ENCODE results near the gene ZC3H11A.
A peak's percentile ranks its signal among the peaks of the same experiment; 100 is the strongest.
"Not testable (repeated sequence)": the region's sequence is repeated elsewhere in the genome, so short reads cannot be mapped to it uniquely, and the experiment has no call there.

Gene ZC3H11A

DNA sequence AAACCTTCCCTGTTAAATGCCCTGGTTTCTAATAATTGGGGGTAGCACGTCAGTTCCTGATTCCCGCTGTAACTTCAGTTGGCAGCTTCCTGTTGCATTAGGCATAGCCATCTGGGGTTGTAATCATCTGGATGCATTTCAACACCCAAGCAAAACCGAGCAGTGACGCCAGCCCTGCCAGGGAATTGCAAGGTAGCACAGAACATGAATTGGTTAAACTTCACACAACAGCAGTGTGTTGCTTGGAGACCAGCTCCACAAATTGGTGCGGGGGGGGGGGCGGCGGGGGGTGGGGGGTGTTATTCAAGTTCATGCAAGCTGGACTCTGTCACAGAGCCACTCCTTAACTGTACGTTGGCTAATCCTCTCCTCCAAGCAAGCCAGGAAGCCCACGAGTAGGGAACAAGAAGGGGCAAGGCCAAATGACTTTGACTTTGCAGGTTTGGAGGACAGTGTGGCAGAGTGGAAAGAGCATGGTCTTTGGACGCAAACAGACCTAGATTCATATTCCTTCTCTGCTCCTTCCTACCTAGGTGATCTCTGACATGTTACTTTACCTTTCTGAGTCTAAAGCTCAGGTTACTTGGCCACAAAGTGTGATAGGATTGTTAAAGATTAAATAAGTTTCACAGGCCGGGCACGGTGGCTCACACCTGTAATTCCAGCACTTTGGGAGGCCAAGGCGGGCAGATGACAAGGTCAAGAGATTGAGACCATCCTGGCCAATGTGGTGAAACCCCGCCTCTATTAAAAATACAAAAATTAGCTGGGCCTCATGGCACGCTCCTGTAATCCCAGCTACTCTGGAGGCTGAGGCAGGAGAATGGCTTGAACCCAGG lies 25.7 kb upstream of the ZC3H11A start:
- Histone ChIP-seq H3K9ac (ENCODE audit: low read depth, low read length) (no peak overlapping the region), H3K4me1 (ENCODE audit: insufficient read depth, low read length) (peaks cover 6% of the 10 kb centered on the region; the same call in 1 of the 2 replicates), H3K36me3 (ENCODE audit: insufficient read depth, low read length) (no peaks in the 10 kb centered on the region), H3K9me3 (ENCODE audit: control insufficient read depth, insufficient read depth, low read length) (no peaks in the 10 kb centered on the region)

DNA sequence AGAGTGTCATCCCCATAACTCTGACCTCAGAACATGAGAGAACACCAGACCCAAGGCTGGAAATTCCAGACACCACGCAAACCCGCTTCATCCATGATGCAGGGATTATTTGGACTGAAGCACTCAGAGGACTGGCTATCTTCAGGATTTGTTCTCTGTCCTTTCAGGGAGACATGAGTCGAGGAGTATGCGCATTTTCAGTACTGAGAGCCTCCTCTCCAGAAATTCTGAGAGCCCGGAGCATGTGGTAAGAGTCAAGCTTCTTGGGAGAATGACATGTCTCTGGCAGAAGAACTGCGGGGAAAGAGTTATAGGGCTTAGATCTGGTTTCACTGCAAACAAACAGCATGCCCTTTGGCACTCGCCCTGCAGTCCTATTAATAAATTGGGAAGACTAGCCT lies 23.5 kb upstream of the ZC3H11A start:
- no peaks in the 10 kb centered on the region for H3K9me3 ChIP-seq (ENCODE audit: control insufficient read depth, insufficient read depth, low read length)
- no peaks in the 10 kb centered on the region for H3K36me3 ChIP-seq (ENCODE audit: insufficient read depth, low read length)
- no peak overlapping the region for H3K9ac ChIP-seq (ENCODE audit: low read depth, low read length)
- H3K4me1 ChIP-seq (ENCODE audit: insufficient read depth, low read length) = peaks cover 6% of the 10 kb centered on the region; the same call in 1 of the 2 replicates

DNA sequence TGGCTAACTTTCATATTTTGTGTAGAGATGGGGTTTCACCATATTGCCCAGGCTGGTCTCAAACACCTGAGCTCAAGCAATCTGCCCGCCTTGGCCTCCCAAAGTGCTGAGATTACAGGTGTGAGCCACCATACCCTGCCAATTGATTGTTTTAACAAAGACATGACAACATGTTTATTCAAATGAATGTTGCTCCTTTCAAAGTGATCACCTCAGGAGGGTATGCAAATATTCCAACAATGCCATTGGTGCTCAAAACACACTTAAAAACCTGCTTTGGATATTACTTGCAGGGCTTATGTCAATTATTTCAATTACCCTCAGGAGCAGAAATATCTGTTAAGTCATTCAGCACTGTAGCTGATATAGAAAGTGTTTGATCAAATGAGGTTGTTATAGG lies 22.6 kb upstream of the ZC3H11A start:
- Histone ChIP-seq H3K9me3 (ENCODE audit: control insufficient read depth, insufficient read depth, low read length) (no peaks in the 10 kb centered on the region), H3K36me3 (ENCODE audit: insufficient read depth, low read length) (no peaks in the 10 kb centered on the region), H3K9ac (ENCODE audit: low read depth, low read length) (no peak overlapping the region), H3K4me1 (ENCODE audit: insufficient read depth, low read length) (peaks cover 6% of the 10 kb centered on the region; the same call in 1 of the 2 replicates)

DNA sequence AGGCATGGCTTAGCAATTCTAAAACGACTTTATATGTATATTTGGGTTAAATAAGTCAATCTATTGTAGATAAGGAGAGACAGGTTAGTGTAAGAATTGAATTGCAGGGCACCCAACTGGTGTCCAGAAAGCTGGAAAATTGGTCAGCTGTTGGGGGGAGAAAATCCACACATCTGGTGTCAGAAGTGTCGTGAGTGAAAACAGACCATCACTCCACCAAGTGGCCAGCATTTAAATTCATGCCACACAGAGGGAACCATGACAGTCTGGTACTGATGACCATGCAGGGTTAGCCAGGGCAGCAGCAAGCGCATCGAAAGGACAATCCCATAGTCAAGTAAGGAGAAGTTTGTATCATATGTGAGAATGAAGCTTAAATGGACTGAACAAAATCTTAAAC lies 18.8 kb upstream of the ZC3H11A start:
- Histone ChIP-seq H3K36me3 (ENCODE audit: insufficient read depth, low read length) (no peaks in the 10 kb centered on the region), H3K9me3 (ENCODE audit: control insufficient read depth, insufficient read depth, low read length) (no peaks in the 10 kb centered on the region), H3K4me1 (ENCODE audit: insufficient read depth, low read length) (peaks cover 5% of the 10 kb centered on the region; the same call in 1 of the 2 replicates), H3K9ac (ENCODE audit: low read depth, low read length) (no peak overlapping the region)

DNA sequence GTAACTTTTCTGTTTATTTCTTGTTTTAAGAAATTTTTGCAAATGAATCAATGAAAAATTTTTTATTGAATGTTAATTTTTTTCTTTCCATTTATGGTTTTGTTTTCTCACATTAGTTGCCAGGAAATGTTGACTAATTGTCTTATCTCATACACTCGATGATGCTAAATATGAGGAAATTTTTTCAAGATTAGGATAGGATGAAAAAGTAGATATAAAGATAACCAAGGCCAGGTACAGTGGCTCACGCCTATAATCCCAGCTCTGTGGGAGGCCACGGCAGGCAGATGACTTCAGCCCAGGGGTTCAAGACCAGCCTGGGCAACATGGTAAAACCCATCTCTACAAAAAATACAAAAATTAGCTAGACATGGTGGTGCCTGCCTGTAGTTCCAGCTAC lies 17.8 kb upstream of the ZC3H11A start:
- H3K9ac ChIP-seq (ENCODE audit: low read depth, low read length) = no peak overlapping the region
- H3K9me3 ChIP-seq (ENCODE audit: control insufficient read depth, insufficient read depth, low read length) = no peaks in the 10 kb centered on the region
- no peaks in the 10 kb centered on the region for H3K36me3 ChIP-seq (ENCODE audit: insufficient read depth, low read length)
- no peaks in the 10 kb centered on the region for H3K4me1 ChIP-seq (ENCODE audit: insufficient read depth, low read length)

DNA sequence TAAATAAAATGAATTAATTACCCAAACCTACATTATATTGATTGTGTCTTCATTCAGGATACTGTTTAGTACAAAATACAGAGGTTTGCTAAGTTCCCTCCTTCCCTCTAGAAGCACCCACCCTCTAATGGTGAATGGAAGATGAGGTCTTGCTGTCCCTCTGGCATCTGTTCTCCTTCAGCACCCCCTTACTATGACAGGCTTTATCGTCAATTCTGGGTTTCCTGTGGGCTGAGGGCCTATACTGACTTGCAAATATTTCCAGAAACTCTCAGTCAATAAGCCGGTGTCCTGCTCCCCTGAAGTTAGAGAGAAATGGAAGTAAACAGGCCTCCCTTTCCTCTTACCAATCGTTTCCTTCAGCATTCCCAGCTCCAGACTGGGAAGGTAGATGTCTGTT lies 17.3 kb upstream of the ZC3H11A start:
- no peaks in the 10 kb centered on the region for H3K9me3 ChIP-seq (ENCODE audit: control insufficient read depth, insufficient read depth, low read length)
- no peaks in the 10 kb centered on the region for H3K4me1 ChIP-seq (ENCODE audit: insufficient read depth, low read length)
- no peaks in the 10 kb centered on the region for H3K36me3 ChIP-seq (ENCODE audit: insufficient read depth, low read length)
- H3K9ac ChIP-seq (ENCODE audit: low read depth, low read length) = no peak overlapping the region

DNA sequence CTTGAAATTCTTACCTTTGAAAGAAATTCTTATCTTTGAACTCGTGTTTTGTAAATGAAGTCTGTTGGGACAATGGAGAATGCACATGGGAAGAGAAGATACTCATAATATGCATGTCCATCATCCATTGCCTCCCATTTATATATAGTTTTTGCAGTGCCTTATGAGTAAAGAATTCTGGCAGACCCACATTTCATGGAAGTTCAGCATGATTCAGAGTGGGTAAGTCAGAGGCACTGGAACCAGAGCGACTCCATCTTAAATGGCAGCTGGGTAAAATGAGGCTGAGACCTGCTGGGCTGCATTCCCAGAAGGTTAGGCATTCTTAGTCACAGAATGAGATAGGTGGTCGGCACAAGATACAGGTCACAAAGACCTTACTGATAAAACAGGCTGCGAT lies 16.6 kb upstream of the ZC3H11A start:
- Histone ChIP-seq H3K4me1 (ENCODE audit: insufficient read depth, low read length) (no peaks in the 10 kb centered on the region), H3K9ac (ENCODE audit: low read depth, low read length) (no peak overlapping the region), H3K36me3 (ENCODE audit: insufficient read depth, low read length) (no peaks in the 10 kb centered on the region), H3K9me3 (ENCODE audit: control insufficient read depth, insufficient read depth, low read length) (no peaks in the 10 kb centered on the region)

DNA sequence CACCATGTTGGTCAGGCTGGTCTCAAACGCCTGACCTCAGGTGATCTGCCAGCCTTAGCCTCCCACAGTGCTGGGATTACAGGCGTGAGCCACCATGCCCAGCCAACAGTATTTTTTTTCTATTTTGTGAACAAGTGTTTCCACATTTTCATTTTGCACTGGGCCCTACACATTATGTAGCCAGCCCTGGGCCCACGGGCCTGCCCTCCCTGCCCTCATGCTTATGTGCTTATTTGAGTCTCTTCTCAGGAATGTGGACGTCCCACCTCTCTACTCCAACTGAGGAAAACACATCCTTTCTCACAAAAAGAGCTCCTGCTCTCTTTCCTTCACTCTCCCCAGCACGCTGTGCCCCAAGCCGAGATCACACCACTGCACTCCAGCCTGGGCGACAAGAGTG lies 13.5 kb upstream of the ZC3H11A start:
- Histone ChIP-seq H3K9ac (ENCODE audit: low read depth, low read length) (no peak overlapping the region), H3K9me3 (ENCODE audit: control insufficient read depth, insufficient read depth, low read length) (no peaks in the 10 kb centered on the region; the same call in 1 of the 2 replicates), H3K4me1 (ENCODE audit: insufficient read depth, low read length) (no peaks in the 10 kb centered on the region), H3K36me3 (ENCODE audit: insufficient read depth, low read length) (no peaks in the 10 kb centered on the region)

DNA sequence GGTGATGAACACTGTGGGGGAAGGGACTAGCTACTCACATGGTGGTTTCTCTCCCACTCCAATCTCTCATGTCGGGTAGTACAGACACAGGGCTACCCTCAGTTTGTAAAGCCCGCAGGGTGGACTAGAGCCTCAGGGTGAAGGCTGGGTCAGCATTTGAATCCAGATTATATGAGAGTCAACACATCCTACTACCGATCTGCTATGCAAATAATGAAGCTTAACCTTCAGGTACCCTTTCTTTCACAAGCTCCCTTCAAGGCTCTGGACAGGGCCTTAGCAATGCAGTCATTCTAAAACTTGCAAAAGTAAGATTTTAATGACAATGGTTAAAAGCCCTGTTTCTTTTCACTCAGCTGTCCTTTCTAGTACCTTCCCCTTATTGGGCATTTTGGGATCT lies 5.5 kb upstream of the ZC3H11A start:
- H3K9ac ChIP-seq (ENCODE audit: low read depth, low read length) = no peak overlapping the region
- no peaks in the 10 kb centered on the region; the same call in 1 of the 2 replicates for H3K9me3 ChIP-seq (ENCODE audit: control insufficient read depth, insufficient read depth, low read length)
- H3K4me1 ChIP-seq (ENCODE audit: insufficient read depth, low read length) = peaks cover 17% of the 10 kb centered on the region
- no peaks in the 10 kb centered on the region for H3K36me3 ChIP-seq (ENCODE audit: insufficient read depth, low read length)

DNA sequence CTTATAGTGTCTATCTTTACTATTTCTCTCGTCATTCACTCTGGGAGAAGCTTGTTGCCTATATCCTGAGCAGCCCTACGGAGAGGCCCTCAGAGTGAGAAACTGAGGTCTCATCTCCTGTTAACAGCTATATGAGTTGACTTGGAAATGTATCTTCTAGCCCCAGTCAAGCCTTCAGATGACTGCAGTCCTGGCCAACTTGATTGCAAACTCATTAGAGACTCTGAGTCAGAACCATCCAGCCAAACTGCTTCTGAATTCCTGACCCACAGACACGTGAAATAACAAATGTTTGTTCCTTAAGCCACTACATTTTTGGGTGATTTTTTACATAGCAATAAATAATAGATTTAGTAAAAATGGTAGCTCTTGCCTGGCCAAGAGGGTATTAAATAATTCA lies 3.9 kb upstream of the ZC3H11A start:
- peaks cover 17% of the 10 kb centered on the region for H3K4me1 ChIP-seq (ENCODE audit: insufficient read depth, low read length)
- H3K9ac ChIP-seq (ENCODE audit: low read depth, low read length) = no peak overlapping the region
- H3K9me3 ChIP-seq (ENCODE audit: control insufficient read depth, insufficient read depth, low read length) = no peaks in the 10 kb centered on the region

DNA sequence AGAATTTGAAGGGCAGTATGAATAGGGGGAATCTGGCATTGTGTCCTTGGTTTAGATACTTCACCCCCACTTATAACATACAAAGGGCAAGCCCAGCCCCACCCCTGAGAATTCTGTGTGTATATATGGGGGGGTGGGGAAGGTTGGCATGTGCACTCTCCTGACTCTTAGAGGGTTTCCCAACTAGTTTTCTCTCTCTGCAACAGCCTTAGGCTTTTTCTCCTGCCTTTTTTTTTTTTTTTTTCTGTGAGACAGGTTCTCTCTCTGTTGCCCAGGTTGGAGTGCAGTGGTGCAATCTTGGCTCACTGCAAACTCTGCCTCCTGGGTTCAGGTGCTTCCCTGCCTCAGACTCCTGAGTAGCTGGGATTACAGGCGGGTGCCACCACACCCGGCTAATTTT lies 2.9 kb upstream of the ZC3H11A start:
- Histone ChIP-seq H3K36me3 (ENCODE audit: insufficient read depth, low read length) (no peaks in the 10 kb centered on the region), H3K9ac (ENCODE audit: low read depth, low read length) (no peak overlapping the region), H3K4me1 (ENCODE audit: insufficient read depth, low read length) (peaks cover 17% of the 10 kb centered on the region), H3K9me3 (ENCODE audit: control insufficient read depth, insufficient read depth, low read length) (no peaks in the 10 kb centered on the region)

More for the DNA sequence above, 3.9 kb upstream of the ZC3H11A start:
- no peaks in the 10 kb centered on the region for H3K36me3 ChIP-seq (ENCODE audit: insufficient read depth, low read length)

DNA sequence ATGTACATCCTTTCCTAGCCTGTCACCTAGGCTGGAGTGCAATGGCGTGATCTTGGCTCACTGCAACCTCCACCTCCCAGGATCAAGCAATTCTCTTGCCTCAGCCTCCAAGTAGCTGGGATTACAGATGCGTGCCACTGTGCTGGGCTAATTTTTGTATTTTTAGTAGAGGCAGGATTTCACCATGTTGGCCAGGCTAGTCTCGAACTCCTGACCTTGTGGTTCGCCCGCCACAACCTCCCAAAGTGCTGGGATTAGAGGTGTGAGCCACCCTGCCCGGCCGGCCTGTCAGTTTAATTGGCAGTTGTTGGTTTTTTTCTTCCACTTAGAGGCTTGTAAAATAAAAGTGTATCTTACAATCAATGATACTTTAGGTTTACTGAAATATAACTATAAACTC lies 1.9 kb upstream of the ZC3H11A start:
- H3K9ac ChIP-seq (ENCODE audit: low read depth, low read length); H3K9me3 ChIP-seq (ENCODE audit: control insufficient read depth, insufficient read depth, low read length); H3K36me3 ChIP-seq (ENCODE audit: insufficient read depth, low read length): not testable (repeated sequence)
- H3K4me1 ChIP-seq (ENCODE audit: insufficient read depth, low read length) = peaks cover 15% of the 10 kb centered on the region

DNA sequence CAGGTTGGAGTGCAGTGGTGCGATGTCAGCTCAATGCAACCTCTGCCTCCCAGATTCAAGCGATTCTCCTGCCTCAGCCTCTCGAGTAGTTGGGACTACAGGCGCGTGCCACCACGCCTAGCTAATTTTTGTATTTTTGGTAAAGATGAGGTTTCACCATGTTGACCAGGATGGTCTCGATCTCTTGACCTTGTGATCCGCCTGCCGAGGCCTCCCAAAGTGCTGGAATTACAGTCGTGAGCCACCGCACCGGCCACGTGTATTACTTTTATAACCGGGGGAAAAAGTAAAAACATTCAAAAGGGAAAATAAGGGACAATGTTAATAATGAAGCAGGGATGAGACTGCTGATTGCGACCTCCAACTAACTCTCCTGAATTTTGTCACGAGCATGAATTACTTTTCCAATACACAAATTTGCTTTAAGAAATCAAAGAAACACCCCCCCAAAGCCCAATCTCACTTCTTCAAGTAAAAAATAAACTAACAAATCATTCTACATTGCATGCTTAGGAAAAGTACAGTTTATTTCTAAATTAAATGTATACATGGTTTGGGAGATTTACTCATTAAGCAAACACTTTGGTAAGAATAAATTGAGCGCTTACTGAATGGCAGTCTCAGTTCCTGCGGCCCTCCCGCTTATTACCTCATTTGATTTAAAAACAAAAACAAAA lies 521 bp upstream of the ZC3H11A start:
- Histone ChIP-seq H3K4me1 (ENCODE audit: insufficient read depth, low read length) (peaks cover 5% of the 10 kb centered on the region), H3K9me3 (ENCODE audit: control insufficient read depth, insufficient read depth, low read length) (no peaks in the 10 kb centered on the region), H3K36me3 (ENCODE audit: insufficient read depth, low read length) (0 out of 2 replicates have a peak, but pooled peaks cover 4% of the 10 kb centered on the region), H3K9ac (ENCODE audit: low read depth, low read length) (peak overlapping the region; percentile 73)

DNA sequence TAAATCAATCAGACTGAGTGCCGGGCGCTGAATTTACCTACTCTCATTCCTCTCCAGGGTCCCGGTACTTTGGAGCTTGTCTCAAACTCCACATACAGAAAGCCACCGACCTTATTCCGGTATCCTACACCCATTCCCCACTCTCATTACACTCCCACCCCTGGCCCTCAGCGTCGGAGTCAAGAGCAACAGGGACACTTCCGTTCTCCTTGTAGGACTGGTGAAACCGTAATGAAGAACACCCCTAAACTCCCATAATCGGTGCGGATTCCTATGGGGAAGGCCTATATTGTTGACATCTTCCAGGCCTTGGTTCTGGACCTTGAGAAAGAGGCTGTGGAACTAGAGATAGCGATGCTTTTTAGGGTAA lies 798 bp downstream of the ZC3H11A start:
- Histone ChIP-seq H3K9me3 (ENCODE audit: control insufficient read depth, insufficient read depth, low read length) (no peaks in the 10 kb centered on the region), H3K9ac (ENCODE audit: low read depth, low read length) (peak overlapping the region; percentile 73), H3K4me1 (ENCODE audit: insufficient read depth, low read length) (no peaks in the 10 kb centered on the region; the same call in 1 of the 2 replicates), H3K36me3 (ENCODE audit: insufficient read depth, low read length) (0 out of 2 replicates have a peak, but pooled peaks cover 4% of the 10 kb centered on the region)

DNA sequence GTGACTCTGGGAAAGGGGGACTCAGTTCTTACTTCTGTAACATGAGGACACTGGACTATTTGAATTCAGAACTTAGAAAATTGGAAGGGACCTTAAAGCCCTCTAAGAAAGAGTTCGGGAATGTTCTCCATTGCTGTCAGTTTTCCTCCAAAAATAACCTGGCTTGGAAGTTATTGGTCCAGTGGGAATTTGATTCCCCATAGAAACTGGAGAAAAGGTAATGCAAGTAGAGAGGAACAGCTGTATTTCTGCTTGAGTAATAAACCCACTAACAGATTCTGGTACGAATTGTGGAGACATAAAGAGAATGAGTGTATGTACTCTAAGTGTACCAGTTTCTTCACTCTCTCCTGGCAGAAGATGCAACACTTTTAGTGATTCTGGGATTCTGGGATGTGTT lies 1.8 kb downstream of the ZC3H11A start:
- H3K36me3 ChIP-seq (ENCODE audit: insufficient read depth, low read length) = 0 out of 2 replicates have a peak, but pooled peaks cover 4% of the 10 kb centered on the region
- H3K9me3 ChIP-seq (ENCODE audit: control insufficient read depth, insufficient read depth, low read length) = no peaks in the 10 kb centered on the region
- peak overlapping the region; percentile 73; the same call in 1 of the 2 replicates for H3K9ac ChIP-seq (ENCODE audit: low read depth, low read length)
- no peaks in the 10 kb centered on the region; the same call in 1 of the 2 replicates for H3K4me1 ChIP-seq (ENCODE audit: insufficient read depth, low read length)

Data from ES-I3 (cell line).